DND-41 (cell line): ENCODE results near the gene KRT81.

Source experiments
- ATAC-seq: fragments of 200-7000 bp; cut with Tn5 transposase; 3 replicates; pipeline ENCODE4 v1.9.1; 2021; ENCODE audit warnings: low read depth; ENCODE audit not compliant: insufficient read depth
- DNase-seq: peaks from one replicate; pipeline ENCODE4 v3.0.0-alpha.2; 2020
- H2AFZ ChIP-seq: 2 replicates; pipeline ENCODE4 v1.6.0; 2012; ENCODE audit warnings: low read depth, low read length
- H3K27ac ChIP-seq: 2 replicates; pipeline ENCODE4 v1.5.1; 2012; ENCODE audit warnings: low read length, inconsistent platforms
- H3K27me3 ChIP-seq: fragments of 200-600 bp; sonication (generic); 2 replicates; pipeline ENCODE4 v1.6.0; 2012; ENCODE audit warnings: low read length, mild to moderate bottlenecking, inconsistent platforms; ENCODE audit not compliant: insufficient read depth, poor library complexity
- H3K36me3 ChIP-seq: 2 replicates; pipeline ENCODE4 v1.5.1; 2012; ENCODE audit warnings: low read length, inconsistent platforms; ENCODE audit not compliant: insufficient read depth
- H3K4me1 ChIP-seq: 2 replicates; pipeline ENCODE4 v1.5.1; 2012; ENCODE audit warnings: mild to moderate bottlenecking, low read length; ENCODE audit not compliant: insufficient read depth
- H3K4me2 ChIP-seq: 2 replicates; pipeline ENCODE4 v1.6.0; 2012; ENCODE audit warnings: mild to moderate bottlenecking, moderate library complexity, low read length, inconsistent platforms; ENCODE audit not compliant: insufficient read depth
- H3K4me3 ChIP-seq, 2 experiments: fragments of 200-600 bp in 1 of 2; shearing (Covaris generic) in 1 of 2; 2 replicates each; pipeline ENCODE4 v1.5.1; 2012 to 2016; ENCODE audit warnings: inconsistent platforms in 2 of 2, low read length in 2 of 2, mild to moderate bottlenecking in 2 of 2, low read depth in 1 of 2, moderate library complexity in 1 of 2
- H3K79me2 ChIP-seq: 2 replicates; pipeline ENCODE4 v1.6.0; 2012; ENCODE audit warnings: low read length, inconsistent platforms; ENCODE audit not compliant: insufficient read depth
- H3K9ac ChIP-seq: 2 replicates; pipeline ENCODE4 v1.6.0; 2012; ENCODE audit warnings: low read depth, mild to moderate bottlenecking, inconsistent platforms, low read length, moderate library complexity
- H3K9me3 ChIP-seq: 2 replicates; pipeline ENCODE4 v1.5.1; 2012; ENCODE audit warnings: low read length, moderate library complexity, mild to moderate bottlenecking, inconsistent platforms; ENCODE audit not compliant: insufficient read depth, severe bottlenecking
- H4K20me1 ChIP-seq: 2 replicates; pipeline ENCODE4 v1.6.0; 2012; ENCODE audit warnings: low read length; ENCODE audit not compliant: insufficient read depth
- CTCF ChIP-seq: IDR thresholded peaks from 2 replicates; pipeline ENCODE4 v1.5.1; 2012; ENCODE audit warnings: borderline replicate concordance, low read length, moderate library complexity, mild to moderate bottlenecking; ENCODE audit not compliant: poor library complexity, severe bottlenecking; ENCODE audit errors: extremely low read depth
- EZH2 ChIP-seq: IDR thresholded peaks from 3 replicates; pipeline ENCODE4 v1.6.1; 2012; ENCODE audit warnings: borderline replicate concordance, low read depth, mild to moderate bottlenecking, moderate library complexity, low read length, inconsistent platforms; ENCODE audit not compliant: severe bottlenecking

Gene KRT81

GRCh38 chr12:52308806-52309425, 17.6 kb upstream of the KRT81 start:
- no peak overlapping the region for H2AFZ ChIP-seq

GRCh38 chr12:52307836-52308805, 16.8 kb upstream of the KRT81 start:
- Histone ChIP-seq H3K79me2 (no peaks in the 10 kb centered on the region), H3K9me3 (no peaks in the 10 kb centered on the region), H4K20me1 (no peaks in the 10 kb centered on the region), H3K4me2 (no peak overlapping the region), H3K4me1 (no peaks in the 10 kb centered on the region), H3K27me3 (peaks cover 16% of the 10 kb centered on the region), H2AFZ (no peak overlapping the region), H3K36me3 (no peaks in the 10 kb centered on the region), H3K4me3 (no peak overlapping the region), H3K27ac (no peak overlapping the region), H3K9ac (no peak overlapping the region)
- no peak for TF ChIP-seq EZH2
- no peak for TF ChIP-seq CTCF
- ATAC-seq (no peak), DNase-seq (no peak)

More at GRCh38 chr12:52308806-52309425, 17.6 kb upstream of the KRT81 start:
- TF ChIP-seq CTCF, result no peak
- no peak for TF ChIP-seq EZH2
- no peaks in the 10 kb centered on the region for H3K4me1 ChIP-seq
- no peak overlapping the region for H3K4me3 ChIP-seq
- H4K20me1 ChIP-seq, result no peaks in the 10 kb centered on the region
- H3K36me3 ChIP-seq, result no peaks in the 10 kb centered on the region
- H3K9me3 ChIP-seq, result no peaks in the 10 kb centered on the region
- H3K4me2 ChIP-seq, result no peak overlapping the region
- no peak for DNase-seq
- H3K27me3 ChIP-seq, result peaks cover 16% of the 10 kb centered on the region
- no peak overlapping the region for H3K9ac ChIP-seq
- no peak for ATAC-seq
- no peaks in the 10 kb centered on the region for H3K79me2 ChIP-seq
- no peak overlapping the region for H3K27ac ChIP-seq

- DNase-seq, result no peak
- Histone ChIP-seq H3K79me2 (no peaks in the 10 kb centered on the region), H3K4me1 (no peaks in the 10 kb centered on the region), H3K4me2 (no peak overlapping the region), H4K20me1 (no peaks in the 10 kb centered on the region), H3K27ac (no peak overlapping the region), H3K36me3 (no peaks in the 10 kb centered on the region), H3K9me3 (no peaks in the 10 kb centered on the region), H2AFZ (no peak overlapping the region), H3K27me3 (peaks cover 13% of the 10 kb centered on the region), H3K4me3 (no peak overlapping the region), H3K9ac (no peak overlapping the region)
- ATAC-seq, result no peak
- TF ChIP-seq EZH2 (no peak), CTCF (no peak)
Observed at GRCh38 chr12:52306731-52307130, 15.4 kb upstream of the KRT81 start.
